Measurements from ENCODE around the gene LPO.

The LPO gene

GRCh38 chr17:58264407-58265103, 26.2 kb downstream of the LPO start:
- no peak for DNase-seq

DNA sequence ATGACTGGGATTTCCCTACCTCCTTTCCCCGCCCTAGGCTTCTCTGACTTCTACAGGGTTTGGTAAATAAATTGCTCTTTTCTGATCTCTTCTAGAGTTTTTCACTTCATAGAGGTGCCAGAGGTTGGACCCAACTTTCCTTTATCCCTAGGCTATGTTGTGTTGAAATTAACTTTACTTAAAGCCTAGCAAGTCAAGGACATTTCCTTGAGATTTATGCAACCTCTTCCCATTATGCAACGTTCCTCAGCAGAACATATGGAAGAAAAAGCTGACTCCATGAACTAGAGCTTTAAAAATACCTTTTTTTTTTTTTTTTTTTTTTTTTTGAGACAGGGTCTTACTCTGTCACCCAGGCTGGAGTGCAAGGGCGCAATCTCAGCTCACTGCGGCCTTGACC, 26.9 kb downstream of the LPO start:
- no peak for DNase-seq

GRCh38 chr17:58265902-58266875, 27.8 kb downstream of the LPO start:
- no peak for DNase-seq

DNA sequence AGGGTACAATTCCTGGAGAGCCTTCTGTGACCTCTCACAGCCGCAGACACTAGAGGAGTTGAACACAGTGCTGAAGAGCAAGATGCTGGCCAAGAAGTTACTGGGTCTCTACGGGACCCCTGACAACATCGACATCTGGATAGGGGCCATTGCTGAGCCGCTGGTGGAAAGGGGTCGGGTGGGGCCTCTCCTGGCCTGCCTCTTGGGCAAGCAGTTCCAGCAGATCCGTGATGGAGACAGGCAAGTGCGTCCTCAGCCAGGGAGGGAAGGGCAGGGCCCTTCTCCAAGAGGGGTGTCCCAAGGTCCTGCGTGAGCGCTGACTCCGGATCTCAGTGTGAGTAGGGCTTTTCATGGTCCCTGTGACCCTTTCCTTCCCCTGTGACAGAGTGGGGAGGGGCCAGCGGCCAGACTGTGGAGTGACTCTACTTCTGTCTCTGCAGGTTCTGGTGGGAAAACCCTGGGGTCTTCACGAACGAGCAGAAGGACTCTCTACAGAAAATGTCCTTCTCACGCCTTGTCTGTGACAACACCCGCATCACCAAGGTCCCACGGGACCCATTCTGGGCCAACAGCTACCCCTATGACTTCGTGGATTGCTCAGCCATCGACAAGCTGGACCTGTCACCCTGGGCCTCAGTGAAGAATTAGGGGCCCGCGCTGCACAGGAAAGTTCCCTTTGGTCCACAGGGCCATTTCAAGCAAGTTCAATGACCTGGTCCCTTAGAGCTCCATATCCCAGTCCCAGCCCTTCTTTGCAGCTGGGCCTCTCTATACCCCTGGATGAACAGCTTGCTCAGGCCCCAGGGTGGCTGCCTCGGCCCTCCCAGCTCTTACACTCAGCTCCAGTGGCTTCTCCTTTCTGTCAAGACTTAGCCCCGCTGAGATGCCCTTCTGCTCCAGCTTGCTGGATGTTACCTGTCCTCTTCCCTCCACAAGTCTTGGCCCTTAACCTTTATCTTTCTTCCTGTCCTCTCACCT, 29.3 kb downstream of the LPO start:
- DNase-seq: no peak

DNA sequence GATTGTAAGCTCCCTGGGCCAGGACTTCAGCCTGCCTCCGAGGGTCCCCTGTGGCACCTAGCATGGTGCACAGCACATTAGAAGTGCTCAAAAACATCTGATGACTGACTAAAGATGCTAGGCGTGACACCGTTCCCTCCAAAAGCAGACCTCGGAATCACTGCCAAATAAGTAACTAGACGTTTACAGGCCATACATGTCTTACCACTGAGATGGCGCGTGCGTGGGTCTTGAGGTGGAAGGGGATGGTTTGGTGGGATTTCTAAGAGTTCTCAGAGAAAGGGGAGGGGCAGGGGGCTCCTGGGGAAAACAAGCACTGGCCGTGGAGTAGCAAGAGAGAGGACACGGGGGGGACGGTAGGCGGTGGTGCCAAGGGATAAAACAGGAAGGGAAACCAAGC, 29.9 kb downstream of the LPO start:
- no peak for DNase-seq

GRCh38 chr17:58268774-58269556, 30.6 kb downstream of the LPO start:
- DNase-seq: no peak

DNA sequence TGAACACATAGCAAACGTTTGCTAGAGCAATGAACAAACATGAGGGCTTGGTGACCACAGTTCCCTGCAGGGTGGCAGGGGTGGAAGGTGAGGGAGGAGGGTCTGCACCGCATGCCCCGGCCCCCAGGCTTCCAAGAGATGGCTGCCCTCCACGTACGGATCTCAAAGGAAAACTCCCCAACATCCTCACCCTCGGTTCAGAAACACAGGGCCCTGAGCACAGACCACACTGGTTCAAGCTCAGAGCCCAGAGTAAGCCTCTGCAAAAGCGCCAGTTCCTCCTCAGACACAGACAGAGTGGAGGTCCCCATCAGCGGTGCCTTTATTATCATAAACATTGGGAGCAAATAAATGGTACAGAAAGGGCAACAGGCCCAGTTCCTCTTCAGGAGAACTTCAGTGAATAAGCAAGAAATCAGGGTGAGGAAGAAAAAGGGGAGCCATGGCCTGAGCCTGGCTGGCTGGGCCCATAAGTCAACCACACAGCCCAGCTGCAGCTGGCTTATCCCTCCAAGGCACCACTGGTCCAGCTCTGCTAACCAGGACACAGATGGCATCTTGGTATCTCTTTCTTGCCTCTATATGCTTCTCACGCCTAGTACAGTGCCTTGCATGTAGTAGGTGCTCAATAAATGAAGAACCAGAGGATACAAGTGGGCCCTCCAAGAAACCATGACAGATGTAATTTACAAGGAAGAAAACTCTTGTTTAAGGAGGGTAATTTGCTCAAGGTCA, 31.3 kb downstream of the LPO start:
- DNase-seq: no peak

DNA sequence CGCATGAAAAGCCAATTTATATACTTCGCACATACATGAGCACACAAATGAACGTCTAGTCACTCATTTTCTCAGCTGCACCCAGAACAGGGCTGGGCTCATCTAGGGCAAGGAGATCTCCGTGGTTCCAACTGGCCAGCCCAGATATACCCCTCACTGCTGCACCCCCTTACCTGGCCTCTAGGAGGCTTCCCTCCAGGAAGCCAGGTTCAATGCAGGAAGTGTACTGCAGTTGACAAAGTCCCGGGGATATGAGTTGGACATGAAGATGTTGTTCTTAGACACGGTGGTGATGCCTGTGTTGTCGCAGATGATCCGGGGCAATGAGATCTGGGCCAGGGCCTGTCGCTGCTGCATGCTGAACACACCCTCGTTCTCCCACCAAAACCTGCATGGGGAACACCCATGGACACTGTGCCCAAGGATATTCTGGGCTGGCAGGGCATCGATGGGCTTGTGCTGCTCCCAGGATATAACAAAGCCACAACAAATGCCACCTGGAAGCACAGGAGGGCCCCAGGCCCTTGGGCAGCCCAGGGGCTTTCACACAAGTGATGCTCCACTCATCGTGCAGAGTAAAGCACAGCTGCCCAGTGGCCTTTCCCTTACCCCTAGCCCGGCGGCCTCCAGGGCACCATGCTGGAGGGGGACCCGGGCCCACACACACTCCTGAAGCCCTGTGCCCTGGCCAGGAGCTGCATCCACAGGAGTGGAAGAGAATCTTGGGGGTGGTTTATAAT, 32.3 kb downstream of the LPO start:
- no peak for DNase-seq

- no peak for DNase-seq
These were observed 33.0 kb downstream of the LPO start for GRCh38 chr17:58271216-58271931.

DNA sequence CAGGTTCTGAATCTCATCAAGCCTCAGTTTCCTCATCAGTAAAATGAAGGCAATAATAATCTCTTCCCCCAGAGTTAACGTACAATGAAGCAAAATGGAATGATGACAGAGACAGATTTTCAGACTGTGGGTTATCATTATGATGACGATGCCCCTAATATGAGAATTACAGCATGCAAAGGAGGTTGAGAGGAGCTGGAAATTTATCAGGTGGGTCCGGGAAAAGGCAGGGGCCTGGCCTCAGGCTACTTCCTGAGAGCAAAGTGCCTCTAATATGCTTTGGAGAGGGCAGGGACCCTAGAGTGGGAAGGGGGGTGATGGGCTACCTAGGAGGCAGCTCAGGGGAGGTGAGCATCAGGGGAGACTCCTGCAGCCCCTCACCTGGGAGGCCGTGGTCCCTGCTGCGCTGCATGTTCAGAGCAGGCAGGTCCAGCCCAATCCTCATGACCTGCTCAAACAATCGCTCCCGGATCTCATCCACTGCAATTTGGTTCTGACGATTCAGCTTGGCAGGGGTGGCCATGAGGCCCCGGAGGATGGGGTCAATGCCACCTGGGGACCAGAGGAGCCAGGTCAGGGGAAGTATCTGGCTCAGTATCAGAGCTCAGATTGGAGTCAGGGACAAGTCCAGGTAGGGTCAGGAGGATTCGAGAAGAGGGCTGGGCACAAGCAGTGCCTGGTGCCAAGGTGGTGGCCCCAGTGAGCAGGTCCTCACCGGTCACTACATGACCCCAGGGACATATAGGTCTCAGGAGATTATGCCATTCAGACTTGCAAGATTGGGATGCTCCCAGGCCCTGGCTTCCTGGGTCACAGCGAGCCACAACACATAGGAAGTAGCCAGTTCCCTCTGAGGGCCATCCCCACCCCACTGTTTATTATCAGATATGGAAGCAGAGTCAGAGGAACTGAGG, 34.2 kb downstream of the LPO start:
- no peak for DNase-seq

DNA sequence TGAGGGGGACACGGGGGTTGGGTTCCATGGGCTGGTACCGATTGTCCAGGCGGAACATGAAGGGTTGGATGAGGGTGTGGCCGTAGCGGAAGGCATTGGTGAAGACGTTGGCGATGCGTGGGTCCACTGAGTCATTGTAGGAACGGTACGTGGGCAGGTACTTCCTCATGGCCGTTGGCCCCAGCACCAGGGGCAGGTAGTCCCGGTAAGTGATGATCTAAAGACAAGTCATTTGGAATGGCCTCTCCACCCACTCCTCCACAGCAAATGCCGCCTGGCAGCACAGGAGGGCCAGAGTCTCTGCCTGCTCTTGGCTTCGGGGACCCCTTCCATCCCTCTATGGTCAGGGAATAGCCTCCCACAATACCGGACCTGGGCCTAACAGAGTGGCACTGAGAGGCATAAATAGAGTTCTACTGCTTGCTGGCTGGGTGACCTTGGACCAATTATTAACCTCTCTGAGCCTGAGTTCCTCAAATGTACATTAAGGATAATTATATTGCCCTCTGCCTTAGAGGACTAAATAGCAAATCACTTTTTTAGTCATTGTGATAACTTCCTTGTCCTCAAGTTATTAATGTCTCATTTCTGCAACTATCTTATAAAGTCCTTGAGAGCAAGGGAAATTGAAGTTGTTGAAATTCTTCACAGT, 35.2 kb downstream of the LPO start:
- DNase-seq: no peak

DNA sequence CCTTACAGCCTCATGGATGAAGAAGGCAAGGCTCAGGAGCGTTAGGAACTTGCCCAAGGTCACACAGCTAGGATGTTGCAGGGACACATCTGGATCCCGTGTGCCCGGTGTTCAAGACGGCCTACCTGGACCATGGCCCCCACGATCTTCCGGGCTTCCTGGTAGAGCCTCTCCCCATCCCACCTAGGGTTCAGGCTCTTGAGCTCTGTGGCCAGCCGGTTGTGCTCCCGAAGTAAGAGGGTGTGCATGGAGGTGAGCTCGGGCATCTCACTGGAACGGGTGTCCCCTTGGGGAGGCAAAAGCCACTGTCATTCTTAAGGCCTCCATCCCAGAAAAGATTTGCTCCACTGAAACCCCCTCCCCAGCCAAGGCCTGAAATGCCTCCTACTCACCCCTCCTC, 37.0 kb downstream of the LPO start:
- DNase-seq: no peak

GRCh38 chr17:58276423-58276822, 38.0 kb downstream of the LPO start:
- DNase-seq: no peak

GRCh38 chr17:58277107-58277801, 38.9 kb downstream of the LPO start:
- DNase-seq: no peak

- no peak for DNase-seq
These were observed 39.6 kb downstream of the LPO start for GRCh38 chr17:58277802-58278595.

DNA sequence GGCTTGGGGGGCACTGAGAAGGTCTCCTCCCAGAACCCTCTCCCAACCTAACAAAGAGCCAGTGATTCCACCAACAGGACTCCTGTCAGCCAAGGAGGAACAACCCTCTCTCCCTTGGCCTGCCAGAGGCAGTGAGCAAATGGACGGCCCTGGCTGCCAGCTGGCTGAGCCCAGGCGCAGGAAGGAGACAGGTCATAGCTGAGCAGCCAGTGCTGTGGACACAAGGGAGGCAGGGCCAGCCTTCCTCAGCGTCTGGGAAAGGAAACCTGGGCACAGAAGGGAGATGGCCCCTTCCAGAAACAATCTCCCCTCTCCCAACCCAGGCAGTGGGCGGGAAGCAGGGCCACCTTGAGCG, 40.3 kb downstream of the LPO start:
- DNase-seq: no peak

All from activated CD4-positive, alpha-beta T cell treated with anti-CD3 and anti-CD28 coated beads, Interleukin-2, amount 50 U/mL, for 1 hour (primary cell).